ENCODE data around the gene CTXN1. TPM values are rescaled to one million over a fixed set of nuclear protein-coding genes. Genes with fewer than 3 reads are reported as not detected.

The CTXN1 gene
- total and polyA plus RNA-seq, 2 donors (not counting 1 experiment from before 2014, with no cell fraction given) = 0.66 to 0.85 TPM

- H3K27ac ChIP-seq (ENCODE audit: insufficient read depth, low read length) = no peak overlapping the region
- no peak overlapping the region for H2AFZ ChIP-seq (ENCODE audit: low read length)
- H3K79me2 ChIP-seq (ENCODE audit: control insufficient read depth, insufficient read depth, low read length) = no peaks in the 10 kb centered on the region
- H4K20me1 ChIP-seq (ENCODE audit: control insufficient read depth, extremely low read depth, insufficient read depth, low read length) = no peaks in the 10 kb centered on the region
- peaks cover 7% of the 10 kb centered on the region for H3K36me3 ChIP-seq (ENCODE audit: control insufficient read depth, insufficient read depth, low read length)
- no peaks in the 10 kb centered on the region for H3K27me3 ChIP-seq (ENCODE audit: control insufficient read depth, insufficient read depth, low read length)
- H3K4me2 ChIP-seq (ENCODE audit: extremely low read depth, insufficient read depth, low read length) = no peak overlapping the region
- no peaks in the 10 kb centered on the region for H3K4me1 ChIP-seq (ENCODE audit: control insufficient read depth, extremely low read depth, insufficient read depth, low read length)
- H3K9me3 ChIP-seq (ENCODE audit: control insufficient read depth, insufficient read depth, low read depth, low read length) = no peaks in the 10 kb centered on the region
- no peak for DNase-seq (ENCODE audit: low read depth in 2 of 2)
- TF ChIP-seq EZH2 (IDR thresholded peaks at IDR 0.05; ENCODE audit: low read length, missing control alignments) = no peak
- no peak for TF ChIP-seq CTCF (conservative IDR thresholded peaks at IDR 0.05 in 1 of 2, IDR thresholded peaks at IDR 0.05 in 1 of 2; ENCODE audit: low read depth in 1 of 2, low read length in 2 of 2)
- no peak overlapping the region for H3K4me3 ChIP-seq (replicated peaks in 1 of 4; ENCODE audit: control extremely low read depth in 1 of 4, insufficient read depth in 1 of 4, low read depth in 3 of 4, low read length in 4 of 4)
- no peak overlapping the region for H3K9ac ChIP-seq (ENCODE audit: insufficient read depth, low read length)
Observed at GRCh38 chr19:7959211-7959610, 33.3 kb upstream of the CTXN1 start.

- Histone ChIP-seq H3K36me3 (ENCODE audit: control insufficient read depth, insufficient read depth, low read length) (no peaks in the 10 kb centered on the region), H3K4me3 (replicated peaks in 1 of 4; ENCODE audit: control extremely low read depth in 1 of 4, insufficient read depth in 1 of 4, low read depth in 3 of 4, low read length in 4 of 4) (no peak overlapping the region), H3K9ac (ENCODE audit: insufficient read depth, low read length) (no peak overlapping the region), H3K4me1 (ENCODE audit: control insufficient read depth, extremely low read depth, insufficient read depth, low read length) (no peaks in the 10 kb centered on the region), H3K4me2 (ENCODE audit: extremely low read depth, insufficient read depth, low read length) (no peak overlapping the region), H3K27ac (ENCODE audit: insufficient read depth, low read length) (no peak overlapping the region), H3K9me3 (ENCODE audit: control insufficient read depth, insufficient read depth, low read depth, low read length) (no peaks in the 10 kb centered on the region), H3K79me2 (ENCODE audit: control insufficient read depth, insufficient read depth, low read length) (no peaks in the 10 kb centered on the region), H4K20me1 (ENCODE audit: control insufficient read depth, extremely low read depth, insufficient read depth, low read length) (no peaks in the 10 kb centered on the region), H2AFZ (ENCODE audit: low read length) (no peak overlapping the region), H3K27me3 (ENCODE audit: control insufficient read depth, insufficient read depth, low read length) (no peaks in the 10 kb centered on the region)
- DNase-seq (ENCODE audit: low read depth in 2 of 2) = no peak
- no peak for TF ChIP-seq CTCF (conservative IDR thresholded peaks at IDR 0.05 in 1 of 2, IDR thresholded peaks at IDR 0.05 in 1 of 2; ENCODE audit: low read depth in 1 of 2, low read length in 2 of 2)
- TF ChIP-seq EZH2 (IDR thresholded peaks at IDR 0.05; ENCODE audit: low read length, missing control alignments) = no peak
Observed at GRCh38 chr19:7955696-7956095, 29.8 kb upstream of the CTXN1 start.

- no peaks in the 10 kb centered on the region for H3K36me3 ChIP-seq (ENCODE audit: control insufficient read depth, insufficient read depth, low read length)
- H3K4me1 ChIP-seq (ENCODE audit: control insufficient read depth, extremely low read depth, insufficient read depth, low read length) = no peaks in the 10 kb centered on the region
- TF ChIP-seq CTCF (conservative IDR thresholded peaks at IDR 0.05 in 1 of 2, IDR thresholded peaks at IDR 0.05 in 1 of 2; ENCODE audit: low read depth in 1 of 2, low read length in 2 of 2) (no peak), EZH2 (IDR thresholded peaks at IDR 0.05; ENCODE audit: low read length, missing control alignments) (no peak)
- H3K9ac ChIP-seq (ENCODE audit: insufficient read depth, low read length) = no peak overlapping the region
- no peaks in the 10 kb centered on the region for H3K9me3 ChIP-seq (ENCODE audit: control insufficient read depth, insufficient read depth, low read depth, low read length)
- H4K20me1 ChIP-seq (ENCODE audit: control insufficient read depth, extremely low read depth, insufficient read depth, low read length) = no peaks in the 10 kb centered on the region
- no peaks in the 10 kb centered on the region for H3K27me3 ChIP-seq (ENCODE audit: control insufficient read depth, insufficient read depth, low read length)
- H2AFZ ChIP-seq (ENCODE audit: low read length) = no peak overlapping the region
- no peaks in the 10 kb centered on the region for H3K79me2 ChIP-seq (ENCODE audit: control insufficient read depth, insufficient read depth, low read length)
- no peak for DNase-seq (ENCODE audit: low read depth in 2 of 2)
- no peak overlapping the region for H3K27ac ChIP-seq (ENCODE audit: insufficient read depth, low read length)
- H3K4me3 ChIP-seq (replicated peaks in 1 of 4; ENCODE audit: control extremely low read depth in 1 of 4, insufficient read depth in 1 of 4, low read depth in 3 of 4, low read length in 4 of 4) = no peak overlapping the region
- no peak overlapping the region for H3K4me2 ChIP-seq (ENCODE audit: extremely low read depth, insufficient read depth, low read length)
Observed at GRCh38 chr19:7953576-7953975, 27.6 kb upstream of the CTXN1 start.
